NB4 (cell line): Measurements from ENCODE around the gene CEP76.

ENCODE experiments used
- DNase-seq: peaks from one replicate; pipeline ENCODE4 v3.0.0; 2010; ENCODE audit warnings: low read depth
- H3K4me3 ChIP-seq: one replicate; pipeline ENCODE4 v1.5.1; 2011; ENCODE audit warnings: mild to moderate bottlenecking, low read depth, low read length, moderate library complexity
- CTCF ChIP-seq: IDR thresholded peaks from one replicate; pipeline ENCODE4 v1.5.1; 2012; ENCODE audit warnings: low read depth, low read length
- MAX ChIP-seq: IDR thresholded peaks from 2 replicates; pipeline ENCODE4 v1.6.1; 2011; ENCODE audit warnings: low read depth, low read length
- MYC ChIP-seq: IDR thresholded peaks from 2 replicates; pipeline ENCODE4 v1.6.1; 2011; ENCODE audit warnings: low read depth, low read length
- POLR2A ChIP-seq: IDR thresholded peaks from 2 replicates; pipeline ENCODE4 v1.6.1; 2011; ENCODE audit warnings: mild to moderate bottlenecking; ENCODE audit not compliant: insufficient read length; ENCODE audit errors: extremely low read depth

CEP76 gene

GRCh38 chr18:12679183-12679786 is 23.2 kb downstream of the CEP76 start:
- H3K4me3 ChIP-seq = no peak overlapping the region
- DNase-seq = peak; percentile 44
- TF ChIP-seq MYC (no peak), POLR2A (no peak), MAX (no peak), CTCF (no peak)

GRCh38 chr18:12668041-12668440 is 34.5 kb downstream of the CEP76 start:
- TF ChIP-seq MYC (no peak), MAX (no peak), POLR2A (no peak), CTCF (no peak)
- H3K4me3 ChIP-seq = no peak overlapping the region
- no peak for DNase-seq

GRCh38 chr18:12659904-12660605 is 42.5 kb downstream of the CEP76 start:
- no peak overlapping the region for H3K4me3 ChIP-seq
- peak; percentile 64 for DNase-seq
- peak; percentile 80 for TF ChIP-seq CTCF
- no peak for TF ChIP-seq MAX

- H3K4me3 ChIP-seq = no peak overlapping the region
- TF ChIP-seq MYC (no peak), POLR2A (no peak), CTCF (no peak), MAX (no peak)
- no peak for DNase-seq
Observed at GRCh38 chr18:12658426-12659138, 43.9 kb downstream of the CEP76 start.

- DNase-seq = peak; percentile 63
- TF ChIP-seq POLR2A (no peak), MYC (no peak), CTCF (no peak), MAX (no peak)
- H3K4me3 ChIP-seq = peak within 1 kb of the TSS; percentile 74
Observed at GRCh38 chr18:12657684-12658425, 44.7 kb downstream of the CEP76 start, which contains the start of gene SPIRE1. Gene SPIRE1 (minus strand): TSS chr18:12658107. CDS start chr18:12657866, 241 bp downstream.
